ENCODE measurements around the gene BMPER. TPM values are rescaled to one million over a fixed set of nuclear protein-coding genes. Genes with fewer than 3 reads are reported as not detected.

Gene BMPER
- total and polyA plus RNA-seq, 2 experiments from 2014 or later: 4.5 to 6.3 TPM

GRCh38 chr7:33970536-33970935 is 65.2 kb downstream of the BMPER start:
- Histone ChIP-seq H3K9me3 (ENCODE audit: low read depth) (no peaks in the 10 kb centered on the region), H3K79me2 (no peaks in the 10 kb centered on the region), H3K27me3 (no peaks in the 10 kb centered on the region), H3K27ac (no peak overlapping the region), H3K4me3 (no peak overlapping the region), H3K36me3 (replicated peaks; ENCODE audit: insufficient read depth, low read depth) (no peaks in the 10 kb centered on the region), H4K20me1 (ENCODE audit: insufficient read depth, poor library complexity, severe bottlenecking) (no peaks in the 10 kb centered on the region), H3K4me1 (ENCODE audit: insufficient read depth) (no peaks in the 10 kb centered on the region), H2AFZ (no peak overlapping the region), H3K4me2 (no peak overlapping the region), H3K9me2 (replicated peaks; ENCODE audit: insufficient read depth) (no peaks in the 10 kb centered on the region)
- WGBS (ENCODE audit: low lambda C conversion rate, missing lambda C conversion rate): 91% methylated on average over 5 of the region's 5 CpGs
- DNase-seq (ENCODE audit: low spot score): no peak
- TF ChIP-seq CTCF (IDR thresholded peaks at IDR 0.05; ENCODE audit: poor library complexity) (no peak), EZH2phosphoT487 (IDR thresholded peaks at IDR 0.05; ENCODE audit: low read depth, severe bottlenecking, unreplicated experiment) (no peak), EZH2 (IDR thresholded peaks at IDR 0.05; ENCODE audit: borderline replicate concordance) (no peak)

- TF ChIP-seq CTCF (IDR thresholded peaks at IDR 0.05; ENCODE audit: poor library complexity): no peak
- no peak for TF ChIP-seq EZH2 (IDR thresholded peaks at IDR 0.05; ENCODE audit: borderline replicate concordance)
- TF ChIP-seq EZH2phosphoT487 (IDR thresholded peaks at IDR 0.05; ENCODE audit: low read depth, severe bottlenecking, unreplicated experiment): no peak
- no peak overlapping the region for H3K4me2 ChIP-seq
- no peak overlapping the region for H3K27ac ChIP-seq
- no peak overlapping the region for H2AFZ ChIP-seq
- H3K4me3 ChIP-seq: no peak overlapping the region
- no peaks in the 10 kb centered on the region for H3K27me3 ChIP-seq
- no peak for DNase-seq (ENCODE audit: low spot score)
- H3K36me3 ChIP-seq (replicated peaks; ENCODE audit: insufficient read depth, low read depth): no peaks in the 10 kb centered on the region
- no peaks in the 10 kb centered on the region for H4K20me1 ChIP-seq (ENCODE audit: insufficient read depth, poor library complexity, severe bottlenecking)
- no peaks in the 10 kb centered on the region for H3K4me1 ChIP-seq (ENCODE audit: insufficient read depth)
- no peaks in the 10 kb centered on the region for H3K79me2 ChIP-seq
- no peaks in the 10 kb centered on the region for H3K9me2 ChIP-seq (replicated peaks; ENCODE audit: insufficient read depth)
- WGBS (ENCODE audit: low lambda C conversion rate, missing lambda C conversion rate): 73% methylated on average over 3 of the region's 3 CpGs
- no peaks in the 10 kb centered on the region for H3K9me3 ChIP-seq (ENCODE audit: low read depth)
Measured at GRCh38 chr7:33971106-33971505, 65.8 kb downstream of the BMPER start.

- Histone ChIP-seq H3K9me3 (ENCODE audit: low read depth) (no peaks in the 10 kb centered on the region), H2AFZ (no peak overlapping the region), H3K4me3 (no peak overlapping the region), H3K4me2 (no peak overlapping the region), H3K27me3 (no peaks in the 10 kb centered on the region), H3K36me3 (replicated peaks; ENCODE audit: insufficient read depth, low read depth) (no peaks in the 10 kb centered on the region), H3K79me2 (no peaks in the 10 kb centered on the region), H3K9me2 (replicated peaks; ENCODE audit: insufficient read depth) (no peaks in the 10 kb centered on the region), H4K20me1 (ENCODE audit: insufficient read depth, poor library complexity, severe bottlenecking) (no peaks in the 10 kb centered on the region), H3K4me1 (ENCODE audit: insufficient read depth) (no peaks in the 10 kb centered on the region), H3K27ac (no peak overlapping the region)
- WGBS (ENCODE audit: low lambda C conversion rate, missing lambda C conversion rate): 67% methylated on average over 5 of the region's 5 CpGs
- no peak for TF ChIP-seq EZH2 (IDR thresholded peaks at IDR 0.05; ENCODE audit: borderline replicate concordance)
- no peak for TF ChIP-seq CTCF (IDR thresholded peaks at IDR 0.05; ENCODE audit: poor library complexity)
- no peak for TF ChIP-seq EZH2phosphoT487 (IDR thresholded peaks at IDR 0.05; ENCODE audit: low read depth, severe bottlenecking, unreplicated experiment)
- no peak for DNase-seq (ENCODE audit: low spot score)
Measured at GRCh38 chr7:33973231-33974015, 68.1 kb downstream of the BMPER start.
